GM12878 (cell line): ENCODE results near the gene SAP30L. TPM values are rescaled to one million over a fixed set of nuclear protein-coding genes. Genes with fewer than 3 reads are reported as not detected.

ENCODE experiments used
- ATAC-seq: fragments of 200-7000 bp; cut with Tn5 transposase; 3 replicates; pipeline ENCODE4 v1.9.1; 2020; ENCODE audit warnings: mild to moderate bottlenecking, moderate library complexity
- BruUV-seq: library from RNA; stranded (reverse); fragments of 400-500 nt; replicated peaks from 2 replicates; lab custom pipeline; 2021; lab: Mats Ljungman, UMichigan
- CTCF ChIA-PET: fragments of 300-600 bp; sonication (Branson Sonifier 250); formaldehyde crosslinking; extraction: SDS; loops from one replicate; lab custom pipeline; 2021; ENCODE audit warnings: inconsistent platforms; lab: Yijun Ruan, JAX
- POLR2A ChIA-PET: fragments of 350-600 bp; formaldehyde crosslinking; extraction: SDS; loops from one replicate; lab custom pipeline; 2021; ENCODE audit warnings: inconsistent platforms; lab: Charles Lee
- RAD21 ChIA-PET: fragments of 300-600 bp; sonication (Branson Sonifier 250); formaldehyde crosslinking; loops from one replicate; lab custom pipeline; 2023; ENCODE audit warnings: antibody characterized with exemption; ENCODE audit not compliant: unreplicated experiment; lab: Charles Lee
- SMC1A ChIA-PET: fragments of 300-600 bp; sonication (Branson Sonifier 250); formaldehyde crosslinking; loops from one replicate; lab custom pipeline; 2023; ENCODE audit not compliant: unreplicated experiment, uncharacterized antibody; lab: Charles Lee
- DNase-seq: peaks from one replicate; pipeline ENCODE4 v3.0.0-alpha.2; 2011; ENCODE audit warnings: low read depth, low spot score
- FAIRE-seq: peaks from 3 replicates; lab custom pipeline; 2011; peaks lifted over from hg19 to GRCh38; lab: Jason Lieb, UNC
- H2AFZ ChIP-seq: 2 replicates; pipeline ENCODE4 v1.6.0; 2011; ENCODE audit warnings: low read depth, low read length, control low read depth; ENCODE audit not compliant: control insufficient read depth
- H3K27ac ChIP-seq: 2 replicates; pipeline ENCODE4 v1.5.1; 2011; ENCODE audit warnings: control low read depth; ENCODE audit not compliant: control insufficient read depth, insufficient read depth
- H3K27me3 ChIP-seq, 2 experiments: replicated peaks in 1 of 2; 2 replicates each; pipeline versions ENCODE4 v1.6.0 to v1.6.1; 2011; ENCODE audit warnings: low read length in 1 of 2; ENCODE audit not compliant: control insufficient read depth in 2 of 2, insufficient read depth in 2 of 2
- H3K36me3 ChIP-seq, 2 experiments: 2 replicates each; pipeline ENCODE4 v1.5.1; 2011; ENCODE audit warnings: low read length in 1 of 2; ENCODE audit not compliant: control insufficient read depth in 2 of 2, insufficient read depth in 2 of 2
- H3K4me1 ChIP-seq: 2 replicates; pipeline ENCODE4 v1.6.1; 2011; ENCODE audit warnings: mild to moderate bottlenecking, low read length, moderate library complexity, mixed read lengths; ENCODE audit not compliant: control insufficient read depth, insufficient read depth
- H3K4me2 ChIP-seq: 2 replicates; pipeline ENCODE4 v1.6.0; 2011; ENCODE audit warnings: control low read depth; ENCODE audit not compliant: control insufficient read depth, insufficient read depth
- H3K4me3 ChIP-seq: fragments of 200-600 bp; sonication (generic); 2 replicates; pipeline ENCODE4 v1.5.1; 2016
- H3K79me2 ChIP-seq: 2 replicates; pipeline ENCODE4 v1.6.0; 2011; ENCODE audit warnings: low read length; ENCODE audit not compliant: control insufficient read depth, insufficient read depth
- H3K9ac ChIP-seq: 2 replicates; pipeline ENCODE4 v1.8.0; 2011; ENCODE audit warnings: low read length, control low read depth, mixed read lengths; ENCODE audit not compliant: control insufficient read depth, insufficient read depth
- H3K9me3 ChIP-seq: replicated peaks from 3 replicates; pipeline ENCODE4 v1.5.1; 2011; ENCODE audit warnings: mild to moderate bottlenecking, low read length; ENCODE audit not compliant: control insufficient read depth, insufficient read depth
- H4K20me1 ChIP-seq: 2 replicates; pipeline ENCODE4 v1.6.0; 2011; ENCODE audit not compliant: control insufficient read depth, insufficient read depth
- BCLAF1 ChIP-seq: fragments of 450-650 bp; IDR thresholded peaks from 2 replicates; pipeline ENCODE4 v1.6.1; 2017; ENCODE audit warnings: antibody characterized with exemption, mild to moderate bottlenecking, moderate library complexity
- CHD4 ChIP-seq: fragments of 200-600 bp; sonication (generic); IDR thresholded peaks from 2 replicates; pipeline ENCODE4 v1.6.1; 2016; ENCODE audit warnings: mild to moderate bottlenecking
- FOS ChIP-seq: IDR thresholded peaks from 3 replicates; pipeline ENCODE4 v1.6.1; 2011; ENCODE audit warnings: borderline replicate concordance; ENCODE audit not compliant: insufficient read length; ENCODE audit errors: extremely low read depth
- HCFC1 ChIP-seq: fragments of 150-350 bp; IDR thresholded peaks from 2 replicates; pipeline ENCODE4 v1.6.1; 2014; ENCODE audit warnings: low read length
- IKZF2 ChIP-seq, 2 experiments: fragments of 450-650 bp; IDR thresholded peaks; 2 replicates each; pipeline ENCODE4 v1.6.1; 2017; ENCODE audit warnings: mild to moderate bottlenecking in 2 of 2, moderate library complexity in 2 of 2
- MTA2 ChIP-seq: fragments of 450-650 bp; IDR thresholded peaks from 2 replicates; pipeline ENCODE4 v1.6.1; 2016; ENCODE audit warnings: low read depth, mild to moderate bottlenecking, moderate library complexity
- NFYA ChIP-seq: IDR thresholded peaks from 2 replicates; pipeline ENCODE4 v1.6.1; 2011; ENCODE audit warnings: low read depth, mild to moderate bottlenecking, low read length, improper control_type of control experiment, borderline replicate concordance
- TCF3 ChIP-seq: IDR thresholded peaks from 2 replicates; pipeline ENCODE4 v1.6.1; 2012; ENCODE audit warnings: low read depth, mild to moderate bottlenecking, low read length, borderline replicate concordance; ENCODE audit not compliant: insufficient read depth
- ZNF384 ChIP-seq: IDR thresholded peaks from 2 replicates; pipeline ENCODE4 v1.6.1; 2012; ENCODE audit warnings: low read depth, mild to moderate bottlenecking, low read length, improper control_type of control experiment, borderline replicate concordance
- whole genome bisulfite sequencing: methylation state at CpG from one replicate; pipeline ENCODE4 v1.1.6; 2016; ENCODE audit warnings: low lambda C conversion rate; ENCODE audit not compliant: insufficient replicate concordance, insufficient coverage; ENCODE audit errors: missing lambda C conversion rate; 5-methylcytosine and 5-hydroxymethylcytosine counted together
- in situ Hi-C: fragments of 300-500 bp; cut with MboI; formaldehyde crosslinking; loops from 9 replicates; pipeline ENCODE4 v1.14.3; 2018; ENCODE audit warnings: mixed read lengths
- intact Hi-C: fragments of 100-400 bp; cut with micrococcal nuclease; formaldehyde crosslinking; loops from one replicate; pipeline ENCODE4 v1.14.2; 2022; ENCODE audit not compliant: unreplicated experiment
- polyA plus RNA-seq, 11 experiments: library from polyadenylated mRNA; depleted of rRNA in 4 of 11; unstranded in 6 of 11; stranded (reverse) in 5 of 11; fragments of >200 nt; fragmentation: Nextera tagmentation in 4 of 11; fragmentation: Illumina TruSeq in 1 of 11; extraction: Ambion mirVana in 4 of 11; extraction: Trizol in 1 of 11; gene quantifications; 1 replicate in 1 of 11; 2 replicates in 10 of 11; pipeline versions ENCODE4 v1.2.1 to v1.2.3, GENCODE V29; 2011 to 2016; ENCODE audit warnings: inconsistent platforms in 2 of 11, missing spikeins in 2 of 11, low read depth in 1 of 11
- total RNA-seq, 4 experiments: library from RNA; depleted of rRNA in 3 of 4; stranded (reverse); fragments of >200 nt in 3 of 4; fragmentation: Illumina TruSeq in 1 of 4; extraction: Trizol in 1 of 4; gene quantifications; 2 replicates each; pipeline versions ENCODE4 v1.2.1 to v1.2.3, GENCODE V29; 2013 to 2021

SAP30L gene
- total and polyA plus RNA-seq, 10 of the 15 experiments (the other 5 are each of a cell fraction or from before 2014, with no cell fraction given), result 2.4 to 36.8 (median 15.7) TPM

- Histone ChIP-seq H3K36me3 (no peaks in the 10 kb centered on the region), H3K27me3 (no peaks in the 10 kb centered on the region), H4K20me1 (no peaks in the 10 kb centered on the region), H3K79me2 (no peaks in the 10 kb centered on the region), H3K4me3 (no peak overlapping the region), H3K9me3 (no peaks in the 10 kb centered on the region), H3K4me2 (no peak overlapping the region), H3K9ac (no peak overlapping the region), H3K4me1 (peaks cover 10% of the 10 kb centered on the region), H2AFZ (no peak overlapping the region), H3K27ac (no peak overlapping the region)
- intact Hi-C loops (no loop called here), in situ Hi-C loops (no loop called here)
- TF ChIP-seq ZNF384, result no peak
- no peak for TF ChIP-seq FOS
- TF ChIP-seq BCLAF1, result no peak
- TF ChIP-seq MTA2, result no peak
- TF ChIP-seq CHD4, result no peak
- TF ChIP-seq TCF3, result no peak
- TF ChIP-seq HCFC1, result no peak
- no peak for TF ChIP-seq IKZF2 (IDR thresholded peaks at IDR 0.05)
- TF ChIP-seq NFYA, result no peak
- ChIA-PET CTCF (no interaction called here), RAD21 (no interaction called here), SMC1A (interaction anchor here (1.0 kb wide), 1 partner anchor 19 kb away, joined by 3 read pairs; no protein-coding TSS in a partner anchor), POLR2A (no interaction called here)
- ATAC-seq (no peak), FAIRE-seq (no peak), DNase-seq (no peak)
- BruUV-seq, result no TSS peak
- WGBS, result 64% methylated on average over 2 of the region's 2 CpGs
These were observed 46.1 kb downstream of the SAP30L start for GRCh38 chr5:154491941-154492340.
